ENCODE data around the gene ANKFY1.

ANKFY1 gene, protein sequence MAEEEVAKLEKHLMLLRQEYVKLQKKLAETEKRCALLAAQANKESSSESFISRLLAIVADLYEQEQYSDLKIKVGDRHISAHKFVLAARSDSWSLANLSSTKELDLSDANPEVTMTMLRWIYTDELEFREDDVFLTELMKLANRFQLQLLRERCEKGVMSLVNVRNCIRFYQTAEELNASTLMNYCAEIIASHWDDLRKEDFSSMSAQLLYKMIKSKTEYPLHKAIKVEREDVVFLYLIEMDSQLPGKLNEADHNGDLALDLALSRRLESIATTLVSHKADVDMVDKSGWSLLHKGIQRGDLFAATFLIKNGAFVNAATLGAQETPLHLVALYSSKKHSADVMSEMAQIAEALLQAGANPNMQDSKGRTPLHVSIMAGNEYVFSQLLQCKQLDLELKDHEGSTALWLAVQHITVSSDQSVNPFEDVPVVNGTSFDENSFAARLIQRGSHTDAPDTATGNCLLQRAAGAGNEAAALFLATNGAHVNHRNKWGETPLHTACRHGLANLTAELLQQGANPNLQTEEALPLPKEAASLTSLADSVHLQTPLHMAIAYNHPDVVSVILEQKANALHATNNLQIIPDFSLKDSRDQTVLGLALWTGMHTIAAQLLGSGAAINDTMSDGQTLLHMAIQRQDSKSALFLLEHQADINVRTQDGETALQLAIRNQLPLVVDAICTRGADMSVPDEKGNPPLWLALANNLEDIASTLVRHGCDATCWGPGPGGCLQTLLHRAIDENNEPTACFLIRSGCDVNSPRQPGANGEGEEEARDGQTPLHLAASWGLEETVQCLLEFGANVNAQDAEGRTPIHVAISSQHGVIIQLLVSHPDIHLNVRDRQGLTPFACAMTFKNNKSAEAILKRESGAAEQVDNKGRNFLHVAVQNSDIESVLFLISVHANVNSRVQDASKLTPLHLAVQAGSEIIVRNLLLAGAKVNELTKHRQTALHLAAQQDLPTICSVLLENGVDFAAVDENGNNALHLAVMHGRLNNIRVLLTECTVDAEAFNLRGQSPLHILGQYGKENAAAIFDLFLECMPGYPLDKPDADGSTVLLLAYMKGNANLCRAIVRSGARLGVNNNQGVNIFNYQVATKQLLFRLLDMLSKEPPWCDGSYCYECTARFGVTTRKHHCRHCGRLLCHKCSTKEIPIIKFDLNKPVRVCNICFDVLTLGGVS

DNA sequence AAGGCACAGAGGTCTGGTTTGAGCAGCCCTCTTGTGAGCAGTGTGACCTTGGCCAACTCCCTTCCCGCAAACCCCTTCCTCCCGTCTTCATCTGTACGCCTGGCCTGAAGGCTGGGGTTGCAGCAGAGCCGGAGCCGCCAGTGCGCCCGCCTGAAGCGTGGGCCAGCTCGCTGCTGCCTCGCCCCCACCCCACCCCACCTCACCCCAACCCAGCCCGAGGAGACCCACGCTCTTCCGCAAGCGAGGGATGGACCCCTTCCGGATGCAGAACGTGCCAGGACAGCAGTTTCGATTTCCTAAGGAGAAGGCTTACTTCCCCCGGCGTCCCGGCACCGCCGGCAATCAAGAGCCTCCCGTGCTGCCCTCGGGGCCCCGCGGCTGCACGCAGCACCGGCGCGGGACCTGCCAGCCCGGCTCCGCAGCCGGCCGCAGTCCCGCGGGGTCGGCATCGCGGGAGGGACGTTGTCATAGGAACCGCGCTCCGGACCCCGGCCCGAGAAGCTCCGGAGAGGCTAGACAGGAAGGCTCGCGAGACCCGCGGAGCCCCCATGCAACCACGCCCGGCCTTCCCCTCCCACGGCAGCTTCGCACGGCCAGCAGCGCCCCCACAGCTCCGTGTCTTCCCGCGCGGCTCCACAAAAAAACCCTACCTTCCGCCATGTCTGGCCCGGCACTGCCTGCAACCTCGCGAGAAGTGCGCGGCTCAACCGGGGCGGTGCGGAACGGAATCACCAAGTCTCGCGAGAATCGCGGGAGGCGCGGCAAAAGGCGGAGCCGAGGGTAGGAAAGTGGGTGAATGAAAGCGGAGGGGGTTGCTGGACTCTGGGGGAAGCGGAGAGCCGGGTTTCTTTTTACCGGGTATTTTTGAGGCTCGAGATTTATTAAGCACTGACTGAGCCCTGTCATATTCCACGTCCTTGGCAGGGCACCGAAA is at the start of gene ANKFY1:
ANKFY1 (minus strand) TSS at position 698 of the 934 bp plus-strand sequence; CDS start at position 660, 38 bp downstream.
- DNase-seq (ENCODE audit: low spot score): peak; percentile 92

- no peak for DNase-seq (ENCODE audit: low spot score)
Observed at GRCh38 chr17:4310354-4311060, 46.7 kb upstream of the ANKFY1 start.

- no peak for DNase-seq (ENCODE audit: low spot score)
Observed at GRCh38 chr17:4309897-4310296, 46.1 kb upstream of the ANKFY1 start.

- DNase-seq (ENCODE audit: low spot score): no peak
Observed at GRCh38 chr17:4307179-4307930, 43.6 kb upstream of the ANKFY1 start.

GRCh38 chr17:4305224-4305623 is 41.4 kb upstream of the ANKFY1 start:
- DNase-seq (ENCODE audit: low spot score): no peak

- peak; percentile 44 for DNase-seq (ENCODE audit: low spot score)
Observed at GRCh38 chr17:4304417-4305027, 40.7 kb upstream of the ANKFY1 start.

DNA sequence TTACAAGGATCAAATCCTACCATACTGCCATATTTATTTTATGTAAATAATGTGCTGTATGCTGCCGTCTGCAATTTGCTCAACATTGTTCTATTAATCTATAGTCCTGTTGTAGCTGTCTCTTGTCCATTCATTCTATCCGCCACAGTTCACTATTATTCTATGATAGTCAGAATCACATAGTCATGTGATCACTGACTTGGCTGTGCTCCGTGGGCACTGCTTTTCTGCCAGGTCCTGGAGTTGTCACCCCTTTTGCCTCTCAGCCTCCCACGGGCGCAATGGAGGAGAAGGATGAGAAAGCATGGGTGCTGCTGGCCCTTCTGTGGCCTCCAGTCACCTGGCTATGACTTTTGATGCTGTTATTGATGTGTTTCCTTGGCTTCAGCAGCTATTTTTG is 37.3 kb upstream of the ANKFY1 start:
- no peak for DNase-seq (ENCODE audit: low spot score)

- no peak for DNase-seq (ENCODE audit: low spot score)
Observed at GRCh38 chr17:4297351-4297750, 33.6 kb upstream of the ANKFY1 start.

DNA sequence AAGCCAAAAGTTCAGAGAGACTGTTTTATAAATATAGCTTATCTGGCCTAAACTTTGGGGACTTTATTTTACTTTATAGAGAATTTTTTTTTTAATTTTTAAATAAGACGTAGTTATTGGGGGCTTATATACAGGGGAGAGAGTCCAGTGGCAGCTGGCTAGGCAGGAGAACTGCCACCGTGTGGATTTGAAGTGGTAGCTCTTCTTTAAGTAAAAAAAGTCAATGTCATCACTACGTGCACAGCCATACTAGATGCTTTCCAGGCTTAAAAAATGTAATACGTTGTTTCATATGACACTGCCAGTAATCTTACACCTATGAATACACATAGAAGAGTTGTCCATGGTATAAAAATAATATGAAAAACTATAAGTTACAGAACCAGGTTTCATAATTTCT is 31.9 kb upstream of the ANKFY1 start:
- DNase-seq (ENCODE audit: low spot score): peak; percentile 5

GRCh38 chr17:4293572-4293971 is 29.8 kb upstream of the ANKFY1 start:
- no peak for DNase-seq (ENCODE audit: low spot score)

- DNase-seq (ENCODE audit: low spot score): no peak
Observed at GRCh38 chr17:4287710-4288109, 23.9 kb upstream of the ANKFY1 start.

- DNase-seq (ENCODE audit: low spot score): no peak
Observed at GRCh38 chr17:4276514-4276913, 12.7 kb upstream of the ANKFY1 start.

- no peak for DNase-seq (ENCODE audit: low spot score)
Observed at GRCh38 chr17:4272972-4273368, 9.2 kb upstream of the ANKFY1 start.

GRCh38 chr17:4272213-4272971 is 8.6 kb upstream of the ANKFY1 start:
- no peak for DNase-seq (ENCODE audit: low spot score)

DNA sequence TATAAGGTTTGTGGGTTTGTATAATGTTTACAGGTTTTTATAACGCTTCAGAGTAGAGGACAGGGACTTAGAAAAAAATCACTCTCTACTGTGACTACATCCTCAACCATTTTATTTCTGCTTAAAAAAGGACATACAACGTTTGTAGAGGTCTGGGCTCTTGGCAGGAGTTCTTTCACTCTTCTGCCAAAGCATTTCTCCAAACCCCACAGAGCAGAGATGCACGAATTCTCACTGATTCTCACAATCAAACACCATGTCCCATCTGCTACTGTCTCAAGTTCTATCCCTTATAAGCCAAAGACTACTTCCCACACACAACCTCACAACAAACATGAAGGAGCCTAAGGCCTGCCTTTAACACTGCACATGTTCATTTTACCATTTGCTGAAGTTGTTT is 7.0 kb upstream of the ANKFY1 start:
- no peak for DNase-seq (ENCODE audit: low spot score)

- DNase-seq (ENCODE audit: low spot score): no peak
Observed at GRCh38 chr17:4269915-4270314, 6.1 kb upstream of the ANKFY1 start.

DNA sequence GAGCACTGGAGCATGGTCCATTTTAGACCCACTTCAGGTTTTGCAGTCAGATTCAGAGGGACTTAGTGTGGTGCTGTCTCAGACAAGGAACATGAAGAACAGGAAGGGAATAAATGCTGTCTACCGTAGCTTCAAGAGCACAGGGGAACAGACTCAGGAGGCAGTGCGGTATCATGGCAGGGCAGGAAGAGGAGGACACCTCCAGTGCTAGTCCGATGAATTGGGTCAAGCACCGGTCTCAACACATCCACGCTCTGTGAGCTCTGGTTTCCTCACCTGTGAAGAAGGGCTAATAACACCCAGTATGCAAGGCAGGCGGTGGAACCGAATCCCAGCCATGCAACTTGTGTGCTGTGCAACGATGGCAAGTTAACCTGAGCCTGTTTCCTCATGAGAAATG is 3.6 kb upstream of the ANKFY1 start:
- no peak for DNase-seq (ENCODE audit: low spot score)

- DNase-seq (ENCODE audit: low spot score): no peak
Observed at GRCh38 chr17:4266550-4266949, 2.8 kb upstream of the ANKFY1 start.

DNA sequence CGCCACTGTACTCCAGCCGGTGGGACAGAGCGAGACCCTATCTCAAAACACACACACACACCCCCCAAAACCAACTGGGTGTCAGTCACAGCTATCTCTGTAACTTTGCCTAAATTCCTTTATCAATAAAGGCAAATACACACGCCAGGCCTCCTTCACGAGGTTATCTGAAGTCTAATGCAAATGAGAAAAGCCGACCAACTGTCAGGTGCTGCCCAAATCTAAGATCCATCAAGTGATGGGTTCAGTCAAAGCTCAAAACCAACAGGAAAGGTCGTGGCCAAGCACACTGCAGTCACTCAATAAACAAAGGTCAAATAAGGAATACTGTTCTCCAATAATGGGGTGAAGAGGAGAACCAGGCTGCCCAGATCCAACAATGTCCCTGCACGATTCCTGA is 1.1 kb downstream of the ANKFY1 start:
- DNase-seq (ENCODE audit: low spot score): no peak
